GM23248 (cell line): ENCODE results near the gene THOC6. TPM values are rescaled to one million over a fixed set of nuclear protein-coding genes. Genes with fewer than 3 reads are reported as not detected.
A peak's percentile ranks its signal among the peaks of the same experiment; 100 is the strongest.

ENCODE experiments used
- DNase-seq: peaks from one replicate; pipeline ENCODE4 v3.0.0-alpha.2; 2015
- H2AFZ ChIP-seq: fragments of 200-600 bp; sonication (generic); 2 replicates; pipeline ENCODE4 v1.6.1; 2016; ENCODE audit warnings: antibody characterized with exemption
- H3F3A ChIP-seq: fragments of 200-600 bp; sonication (generic); 2 replicates; pipeline ENCODE4 v1.6.1; 2016; ENCODE audit warnings: mild to moderate bottlenecking, antibody characterized with exemption, mixed run types; ENCODE audit not compliant: insufficient read depth
- H3K27ac ChIP-seq: fragments of 200-600 bp; sonication (generic); 2 replicates; pipeline ENCODE4 v1.5.1; 2016; ENCODE audit warnings: mild to moderate bottlenecking
- H3K27me3 ChIP-seq: fragments of 200-600 bp; sonication (generic); replicated peaks from 2 replicates; pipeline ENCODE4 v1.6.1; 2016; ENCODE audit warnings: mild to moderate bottlenecking; ENCODE audit not compliant: insufficient read depth
- H3K36me3 ChIP-seq: fragments of 200-600 bp; sonication (generic); 2 replicates; pipeline ENCODE4 v1.6.1; 2016; ENCODE audit warnings: low read depth, mild to moderate bottlenecking
- H3K4me1 ChIP-seq: fragments of 200-600 bp; sonication (generic); 2 replicates; pipeline ENCODE4 v1.6.1; 2016; ENCODE audit warnings: mild to moderate bottlenecking; ENCODE audit not compliant: insufficient read depth
- H3K4me2 ChIP-seq: fragments of 200-600 bp; sonication (generic); one replicate; pipeline ENCODE4 v1.6.1; 2016; ENCODE audit warnings: mild to moderate bottlenecking; ENCODE audit not compliant: unreplicated experiment
- H3K4me3 ChIP-seq: fragments of 200-600 bp; sonication (generic); 2 replicates; pipeline ENCODE4 v1.5.1; 2016; ENCODE audit warnings: mild to moderate bottlenecking
- H3K79me2 ChIP-seq: fragments of 200-600 bp; sonication (generic); 2 replicates; pipeline ENCODE4 v1.6.1; 2016; ENCODE audit warnings: mild to moderate bottlenecking; ENCODE audit not compliant: insufficient read depth
- H3K9ac ChIP-seq: fragments of 200-600 bp; sonication (generic); 2 replicates; pipeline ENCODE4 v1.6.1; 2016; ENCODE audit warnings: mild to moderate bottlenecking
- H3K9me2 ChIP-seq: fragments of 200-600 bp; sonication (generic); 2 replicates; pipeline ENCODE4 v1.6.1; 2016; ENCODE audit warnings: mixed run types, mild to moderate bottlenecking, moderate library complexity; ENCODE audit not compliant: insufficient read depth
- H3K9me3 ChIP-seq: fragments of 200-600 bp; sonication (generic); one replicate; pipeline ENCODE4 v1.6.1; 2017; ENCODE audit warnings: low read depth
- H4K20me1 ChIP-seq: fragments of 200-600 bp; sonication (generic); 2 replicates; pipeline ENCODE4 v1.6.0; 2016; ENCODE audit not compliant: insufficient read depth
- EZH2 ChIP-seq: fragments of 200-600 bp; sonication (generic); IDR thresholded peaks from 2 replicates; pipeline ENCODE4 v1.6.1; 2018; ENCODE audit warnings: antibody characterized with exemption, mild to moderate bottlenecking; ENCODE audit not compliant: insufficient read depth, poor library complexity, severe bottlenecking
- EZH2phosphoT487 ChIP-seq: fragments of 200-600 bp; sonication (generic); IDR thresholded peaks from 2 replicates; pipeline ENCODE4 v1.6.1; 2018; ENCODE audit warnings: antibody characterized with exemption, moderate library complexity, mild to moderate bottlenecking, low read depth; ENCODE audit not compliant: insufficient read depth
- whole genome bisulfite sequencing, 2 experiments: methylation state at CpG; one replicate each; pipeline ENCODE4 v1.1.6; 2015 to 2017; ENCODE audit warnings: low lambda C conversion rate in 2 of 2, low coverage in 1 of 2; ENCODE audit errors: missing lambda C conversion rate in 2 of 2; 5-methylcytosine and 5-hydroxymethylcytosine counted together
- in situ Hi-C: fragments of 300-500 bp; cut with MboI; formaldehyde crosslinking; loops from 2 replicates; pipeline ENCODE4 v1.15.0; 2020
- polyA plus RNA-seq: library from polyadenylated mRNA; unstranded; fragments of >200 nt; fragmentation: Nextera tagmentation; extraction: Ambion mirVana; gene quantifications from 2 replicates; pipeline ENCODE4 v1.2.1, GENCODE V29; 2016
- total RNA-seq: library from RNA; depleted of rRNA; stranded (reverse); fragments of >200 nt; shearing (Covaris generic); gene quantifications from 2 replicates; pipeline ENCODE4 v1.2.3, GENCODE V29; 2014

The THOC6 gene
- total and polyA plus RNA-seq, 2 experiments from 2014 or later: 17.7 to 22.4 TPM

- Histone ChIP-seq H4K20me1 (no peaks in the 10 kb centered on the region), H3K4me2 (peak overlapping the region; percentile 81), H3F3A (no peaks in the 10 kb centered on the region), H2AFZ (peak overlapping the region; percentile 96), H3K9ac (peak overlapping the region; percentile 86), H3K4me3 (peak overlapping the region; percentile 90), H3K9me2 (no peaks in the 10 kb centered on the region), H3K4me1 (no peaks in the 10 kb centered on the region), H3K27me3 (no peaks in the 10 kb centered on the region), H3K9me3 (no peaks in the 10 kb centered on the region), H3K79me2 (no peaks in the 10 kb centered on the region), H3K27ac (no peak overlapping the region), H3K36me3 (no peaks in the 10 kb centered on the region)
- 26 to 35% methylated on average over 22 to 72 of the region's 77 CpGs for WGBS, 2 experiments
- TF ChIP-seq EZH2phosphoT487 (no peak), EZH2 (no peak)
- in situ Hi-C loops: no loop called here
- peak; percentile 36 for DNase-seq
Observed at GRCh38 chr16:3058139-3059030, 34.5 kb downstream of the THOC6 start.

GRCh38 chr16:3059041-3059722, 35.3 kb downstream of the THOC6 start:
- H3K4me1 ChIP-seq: no peaks in the 10 kb centered on the region
- no peaks in the 10 kb centered on the region for H3K79me2 ChIP-seq
- H3K9me3 ChIP-seq: no peaks in the 10 kb centered on the region
- DNase-seq: peak; percentile 93
- H4K20me1 ChIP-seq: no peaks in the 10 kb centered on the region
- H3F3A ChIP-seq: no peaks in the 10 kb centered on the region
- in situ Hi-C loops: no loop called here
- H3K9me2 ChIP-seq: no peaks in the 10 kb centered on the region
- peak overlapping the region; percentile 81 for H3K4me2 ChIP-seq
- TF ChIP-seq EZH2 (no peak), EZH2phosphoT487 (no peak)
- H2AFZ ChIP-seq: peak overlapping the region; percentile 96
- H3K36me3 ChIP-seq: no peaks in the 10 kb centered on the region
- peak overlapping the region; percentile 90 for H3K4me3 ChIP-seq
- H3K9ac ChIP-seq: peak overlapping the region; percentile 86
- 1 to 2% methylated on average over 11 to 46 of the region's 67 CpGs for WGBS, 2 experiments
- no peaks in the 10 kb centered on the region for H3K27me3 ChIP-seq
- H3K27ac ChIP-seq: peak overlapping the region; percentile 17; the same call in 1 of the 2 replicates

- H3K79me2 ChIP-seq: no peaks in the 10 kb centered on the region
- no peaks in the 10 kb centered on the region for H4K20me1 ChIP-seq
- peak overlapping the region; percentile 90 for H3K4me3 ChIP-seq
- TF ChIP-seq EZH2 (no peak), EZH2phosphoT487 (no peak)
- peak overlapping the region; percentile 17; the same call in 1 of the 2 replicates for H3K27ac ChIP-seq
- no peaks in the 10 kb centered on the region for H3K36me3 ChIP-seq
- DNase-seq: no peak
- peak overlapping the region; percentile 81 for H3K4me2 ChIP-seq
- in situ Hi-C loops: no loop called here
- no peaks in the 10 kb centered on the region for H3K9me3 ChIP-seq
- H3K4me1 ChIP-seq: no peaks in the 10 kb centered on the region
- WGBS, 2 experiments: 77 to 83% methylated on average over 8 to 9 of the region's 9 CpGs
- peak overlapping the region; percentile 96 for H2AFZ ChIP-seq
- H3K9ac ChIP-seq: peak overlapping the region; percentile 86
- H3F3A ChIP-seq: no peaks in the 10 kb centered on the region
- H3K27me3 ChIP-seq: no peaks in the 10 kb centered on the region
- H3K9me2 ChIP-seq: no peaks in the 10 kb centered on the region
Observed at GRCh38 chr16:3059723-3060242, 35.9 kb downstream of the THOC6 start.

- no peaks in the 10 kb centered on the region for H3K9me2 ChIP-seq
- no peaks in the 10 kb centered on the region for H3K36me3 ChIP-seq
- H2AFZ ChIP-seq: no peak overlapping the region
- no peaks in the 10 kb centered on the region for H3K79me2 ChIP-seq
- H3K27me3 ChIP-seq: no peaks in the 10 kb centered on the region
- no peaks in the 10 kb centered on the region for H3F3A ChIP-seq
- H3K4me1 ChIP-seq: peaks cover 4% of the 10 kb centered on the region
- in situ Hi-C loops: no loop called here
- H3K27ac ChIP-seq: no peak overlapping the region
- DNase-seq: no peak
- no peak overlapping the region for H3K4me3 ChIP-seq
- no peak overlapping the region for H3K9ac ChIP-seq
- H3K4me2 ChIP-seq: no peak overlapping the region
- H3K9me3 ChIP-seq: no peaks in the 10 kb centered on the region
- WGBS, 2 experiments: 73 to 74% methylated on average over 14 of the region's 14 CpGs
- no peak for TF ChIP-seq EZH2phosphoT487
- no peak for TF ChIP-seq EZH2
- no peaks in the 10 kb centered on the region for H4K20me1 ChIP-seq
Observed at GRCh38 chr16:3060339-3061127, 36.7 kb downstream of the THOC6 start.
